Transverse colon (tissue), 4 donors: ENCODE measurements around the gene FBLN7.

Source experiments
- EP300 ChIP-seq: sonication (generic); formaldehyde crosslinking; IDR thresholded peaks from one replicate; pipeline ENCODE4 v1.6.1; 2017; ENCODE audit warnings: antibody characterized with exemption, low read depth
- POLR2A ChIP-seq: fragments of 450-650 bp; IDR thresholded peaks from one replicate; pipeline ENCODE4 v1.6.1; 2016; ENCODE audit warnings: antibody characterized with exemption, mild to moderate bottlenecking, moderate library complexity
- POLR2AphosphoS5 ChIP-seq, 3 donors: sonication (generic); formaldehyde crosslinking; IDR thresholded peaks; one replicate each; pipeline ENCODE4 v1.6.1; 2016; ENCODE audit warnings: antibody characterized with exemption in 3 of 3
- TF ChIP-seq, protein P1 (sequence below), 5 experiments: fragments of 200-600 bp in 3 of 5; fragments of 450-650 bp in 2 of 5; sonication (generic) in 3 of 5; IDR thresholded peaks; 1 replicate in 2 of 5; 2 replicates in 3 of 5; pipeline ENCODE4 v1.5.1; 2016 to 2017; ENCODE audit warnings: antibody characterized with exemption in 5 of 5, inconsistent platforms in 3 of 5, mild to moderate bottlenecking in 2 of 5, moderate library complexity in 1 of 5

DNA sequence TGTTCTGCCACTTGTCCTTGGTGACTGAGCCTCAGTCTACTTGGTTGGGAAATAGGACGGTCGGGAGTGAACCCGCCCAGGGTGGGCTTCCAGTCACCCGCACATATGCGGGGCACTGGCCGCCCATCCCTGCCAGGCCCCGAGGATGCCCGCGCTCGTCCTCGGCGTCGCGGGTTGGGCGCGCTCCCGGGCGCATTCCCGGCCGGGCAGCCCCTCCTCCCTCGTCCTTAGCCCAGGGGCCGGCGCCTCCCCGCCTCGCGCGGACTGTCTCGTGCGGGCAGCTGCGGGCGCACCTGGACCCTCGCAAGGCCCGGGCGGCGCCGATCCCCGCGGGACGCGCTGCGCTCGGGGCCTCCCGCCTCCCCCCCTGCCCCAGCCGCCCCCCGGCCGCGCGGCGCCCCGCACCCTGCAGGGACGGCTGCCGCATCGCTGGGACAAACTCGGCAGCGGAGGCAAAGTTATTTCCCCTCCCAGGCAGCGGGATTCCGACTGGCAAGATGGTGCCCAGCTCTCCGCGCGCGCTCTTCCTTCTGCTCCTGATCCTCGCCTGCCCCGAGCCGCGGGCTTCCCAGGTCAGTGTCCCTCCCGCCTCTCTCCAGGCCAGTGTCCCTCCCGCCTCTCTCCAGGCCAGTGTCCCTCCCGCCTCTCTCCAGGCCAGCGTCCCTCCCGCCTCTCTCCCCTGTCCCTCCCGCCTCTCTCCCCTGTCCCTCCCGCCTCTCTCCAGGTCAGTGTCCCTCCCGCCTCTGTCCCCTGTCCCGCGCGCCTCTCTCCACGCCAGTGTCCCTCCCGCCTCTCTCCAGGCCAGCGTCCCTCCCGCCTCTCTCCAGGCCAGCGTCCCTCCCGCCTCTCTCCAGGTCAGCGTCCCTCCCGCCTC, at the start of gene FBLN7:
- TF ChIP-seq, protein P1, sequence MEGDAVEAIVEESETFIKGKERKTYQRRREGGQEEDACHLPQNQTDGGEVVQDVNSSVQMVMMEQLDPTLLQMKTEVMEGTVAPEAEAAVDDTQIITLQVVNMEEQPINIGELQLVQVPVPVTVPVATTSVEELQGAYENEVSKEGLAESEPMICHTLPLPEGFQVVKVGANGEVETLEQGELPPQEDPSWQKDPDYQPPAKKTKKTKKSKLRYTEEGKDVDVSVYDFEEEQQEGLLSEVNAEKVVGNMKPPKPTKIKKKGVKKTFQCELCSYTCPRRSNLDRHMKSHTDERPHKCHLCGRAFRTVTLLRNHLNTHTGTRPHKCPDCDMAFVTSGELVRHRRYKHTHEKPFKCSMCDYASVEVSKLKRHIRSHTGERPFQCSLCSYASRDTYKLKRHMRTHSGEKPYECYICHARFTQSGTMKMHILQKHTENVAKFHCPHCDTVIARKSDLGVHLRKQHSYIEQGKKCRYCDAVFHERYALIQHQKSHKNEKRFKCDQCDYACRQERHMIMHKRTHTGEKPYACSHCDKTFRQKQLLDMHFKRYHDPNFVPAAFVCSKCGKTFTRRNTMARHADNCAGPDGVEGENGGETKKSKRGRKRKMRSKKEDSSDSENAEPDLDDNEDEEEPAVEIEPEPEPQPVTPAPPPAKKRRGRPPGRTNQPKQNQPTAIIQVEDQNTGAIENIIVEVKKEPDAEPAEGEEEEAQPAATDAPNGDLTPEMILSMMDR (IDR thresholded peaks at IDR 0.05): no peak
- TF ChIP-seq POLR2A (no peak), POLR2AphosphoS5 (IDR thresholded peaks at IDR 0.05) (no peak), EP300 (no peak)
